ENCODE data around the gene ACER3. TPM values are rescaled to one million over a fixed set of nuclear protein-coding genes. Genes with fewer than 3 reads are reported as not detected.

ACER3 gene
- 7.9 and 8.5 TPM in 2 replicates for total RNA-seq

GRCh38 chr11:76860539-76861475 is at the start of gene ACER3:
ACER3 (plus strand) TSS chr11:76860918; CDS start chr11:76860977, 59 bp downstream.

GRCh38 chr11:77066229-77067042 is 205.7 kb downstream of the ACER3 start, which contains the start of gene CAPN5:
CAPN5 (plus strand) TSS chr11:77066971; CDS start chr11:77084887, 17,916 bp downstream.

Other genes with a start within 250 kb of the ACER3 start
- 25.5 and 41.0 TPM in 2 replicates for gene LRRC32, start 190.2 kb upstream of the ACER3 start, total RNA-seq
- 22.8 and 36.8 TPM in 2 replicates for gene TSKU, start 77.6 kb upstream of the ACER3 start, total RNA-seq
- gene B3GNT6, start 173.5 kb downstream of the ACER3 start, total RNA-seq = not detected in 2 replicates
- gene CAPN5, start 206.1 kb downstream of the ACER3 start, total RNA-seq = 7.2 and 14.9 TPM in 2 replicates
- gene OMP, start 241.9 kb downstream of the ACER3 start, total RNA-seq = not detected in 2 replicates